ENCODE measurements around the gene SETD7. TPM values are rescaled to one million over a fixed set of nuclear protein-coding genes. Genes with fewer than 3 reads are reported as not detected.

The SETD7 gene
- total and polyA plus RNA-seq, 7 experiments from 2014 or later, result 1.0 to 16.7 (median 7.9) TPM

- ChIA-PET CTCF (no interaction called here), POLR2A (no interaction called here)
- H3K27me3 Mint-ChIP-seq, result peaks cover 0 to 14% (median 0%) of the 10 kb centered on the region in 5 donors
- no peaks in the 10 kb centered on the region for H3K36me3 ChIP-seq (ENCODE audit: control insufficient read depth in 2 of 3, insufficient read depth in 3 of 3, low read length in 3 of 3)
- DNase-seq (no peak), ATAC-seq (no peak)
- no peaks in the 10 kb centered on the region for H3K9me3 ChIP-seq (ENCODE audit: control insufficient read depth in 2 of 3, low read length in 3 of 3)
- H3K27me3 ChIP-seq (ENCODE audit: control insufficient read depth in 2 of 2, insufficient read depth in 2 of 2, low read length in 2 of 2), result no peaks in the 10 kb centered on the region
- no peaks in the 10 kb centered on the region for H3K4me1 Mint-ChIP-seq
- no peak overlapping the region for H3K4me3 Mint-ChIP-seq
- no peak overlapping the region for H3K27ac ChIP-seq (ENCODE audit: low read depth, low read length)
- intact Hi-C loops (cut with micrococcal nuclease), result no loop called here
- H3K4me1 ChIP-seq (ENCODE audit: control insufficient read depth in 2 of 2, insufficient read depth in 2 of 2, low read length in 2 of 2), result no peaks in the 10 kb centered on the region
- no peak overlapping the region for H3K4me3 ChIP-seq (ENCODE audit: low read length)
- peaks cover 0 to 3% (median 0%) of the 10 kb centered on the region in 11 donors for H3K9me3 Mint-ChIP-seq
- no peaks in the 10 kb centered on the region for H3K36me3 Mint-ChIP-seq
- H3K27ac Mint-ChIP-seq, result no peak overlapping the region
These were observed 33.5 kb upstream of the SETD7 start for GRCh38 chr4:139589336-139590018.

- Mint-ChIP-seq H3K27me3 (peaks cover 0 to 10% (median 5%) of the 10 kb centered on the region in 5 donors), H3K36me3 (no peaks in the 10 kb centered on the region), H3K4me1 (no peaks in the 10 kb centered on the region), H3K9me3 (peaks cover 0 to 3% (median 0%) of the 10 kb centered on the region in 11 donors), H3K4me3 (no peak overlapping the region), H3K27ac (no peak overlapping the region)
- intact Hi-C loops (cut with micrococcal nuclease), result no loop called here
- Histone ChIP-seq H3K27me3 (ENCODE audit: control insufficient read depth in 2 of 2, insufficient read depth in 2 of 2, low read length in 2 of 2) (no peaks in the 10 kb centered on the region), H3K9me3 (ENCODE audit: control insufficient read depth in 2 of 3, low read length in 3 of 3) (no peaks in the 10 kb centered on the region), H3K4me1 (ENCODE audit: control insufficient read depth in 2 of 2, insufficient read depth in 2 of 2, low read length in 2 of 2) (no peaks in the 10 kb centered on the region), H3K27ac (ENCODE audit: low read depth, low read length) (no peak overlapping the region), H3K36me3 (ENCODE audit: control insufficient read depth in 2 of 3, insufficient read depth in 3 of 3, low read length in 3 of 3) (no peaks in the 10 kb centered on the region), H3K4me3 (ENCODE audit: low read length) (no peak overlapping the region)
- DNase-seq (no peak), ATAC-seq (no peak)
- CTCF ChIA-PET, result no interaction called here
- POLR2A ChIA-PET, result no interaction called here
These were observed 31.4 kb upstream of the SETD7 start for GRCh38 chr4:139587446-139587845.

GRCh38 chr4:139585473-139585872 is 29.5 kb upstream of the SETD7 start:
- no peak overlapping the region for H3K4me3 Mint-ChIP-seq
- peaks cover 6 to 16% (median 9%) of the 10 kb centered on the region in 5 donors for H3K27me3 Mint-ChIP-seq
- ATAC-seq (no peak), DNase-seq (no peak)
- intact Hi-C loops (cut with micrococcal nuclease), result no loop called here
- no peaks in the 10 kb centered on the region for H3K4me1 Mint-ChIP-seq
- peaks cover 0 to 3% (median 0%) of the 10 kb centered on the region in 11 donors for H3K9me3 Mint-ChIP-seq
- H3K36me3 Mint-ChIP-seq, result no peaks in the 10 kb centered on the region
- Histone ChIP-seq H3K27ac (ENCODE audit: low read depth, low read length) (no peak overlapping the region), H3K27me3 (ENCODE audit: control insufficient read depth in 2 of 2, insufficient read depth in 2 of 2, low read length in 2 of 2) (no peaks in the 10 kb centered on the region), H3K36me3 (ENCODE audit: control insufficient read depth in 2 of 3, insufficient read depth in 3 of 3, low read length in 3 of 3) (no peaks in the 10 kb centered on the region), H3K4me3 (ENCODE audit: low read length) (no peak overlapping the region), H3K9me3 (ENCODE audit: control insufficient read depth in 2 of 3, low read length in 3 of 3) (no peaks in the 10 kb centered on the region), H3K4me1 (ENCODE audit: control insufficient read depth in 2 of 2, insufficient read depth in 2 of 2, low read length in 2 of 2) (no peaks in the 10 kb centered on the region)
- H3K27ac Mint-ChIP-seq, result no peak overlapping the region
- CTCF ChIA-PET, result interaction anchor here (0.6 kb wide), 1 partner anchor 358 kb away, joined by 3 read pairs; no protein-coding TSS in a partner anchor
- POLR2A ChIA-PET, result no interaction called here

GRCh38 chr4:139584784-139585183 is 28.8 kb upstream of the SETD7 start:
- Histone ChIP-seq H3K27me3 (ENCODE audit: control insufficient read depth in 2 of 2, insufficient read depth in 2 of 2, low read length in 2 of 2) (no peaks in the 10 kb centered on the region), H3K4me1 (ENCODE audit: control insufficient read depth in 2 of 2, insufficient read depth in 2 of 2, low read length in 2 of 2) (no peaks in the 10 kb centered on the region), H3K4me3 (ENCODE audit: low read length) (no peak overlapping the region), H3K27ac (ENCODE audit: low read depth, low read length) (no peak overlapping the region), H3K36me3 (ENCODE audit: control insufficient read depth in 2 of 3, insufficient read depth in 3 of 3, low read length in 3 of 3) (no peaks in the 10 kb centered on the region), H3K9me3 (ENCODE audit: control insufficient read depth in 2 of 3, low read length in 3 of 3) (no peaks in the 10 kb centered on the region)
- peaks cover 0 to 3% (median 0%) of the 10 kb centered on the region in 11 donors for H3K9me3 Mint-ChIP-seq
- no peaks in the 10 kb centered on the region for H3K36me3 Mint-ChIP-seq
- no peak overlapping the region for H3K27ac Mint-ChIP-seq
- H3K27me3 Mint-ChIP-seq, result peaks cover 6 to 18% (median 12%) of the 10 kb centered on the region in 5 donors
- DNase-seq (no peak), ATAC-seq (no peak)
- no peak overlapping the region for H3K4me3 Mint-ChIP-seq
- ChIA-PET CTCF (no interaction called here), POLR2A (no interaction called here)
- intact Hi-C loops (cut with micrococcal nuclease), result no loop called here
- no peaks in the 10 kb centered on the region for H3K4me1 Mint-ChIP-seq

DNA sequence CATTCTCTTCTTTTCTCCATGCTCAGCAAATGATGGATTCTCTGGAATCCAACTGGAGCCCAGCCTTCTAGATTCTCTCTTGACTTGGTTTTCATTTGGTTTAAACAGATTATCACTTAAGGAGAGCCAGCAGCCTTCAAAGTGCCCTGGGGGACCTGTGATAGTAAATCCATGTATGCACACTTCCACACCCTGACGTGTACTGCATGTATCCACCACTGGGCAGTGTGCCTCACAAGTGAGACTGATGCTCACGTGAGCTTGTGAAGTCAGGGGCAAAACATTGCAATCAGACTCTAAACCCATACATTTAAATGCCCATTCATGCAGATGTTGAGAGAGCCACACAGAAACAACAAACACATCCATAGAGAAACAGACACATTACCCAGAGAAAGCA is 28.0 kb upstream of the SETD7 start:
- DNase-seq (no peak), ATAC-seq (no peak)
- ChIA-PET POLR2A (no interaction called here), CTCF (interaction anchor here (0.9 kb wide), 1 partner anchor 19 kb away, joined by 3 read pairs; no protein-coding TSS in a partner anchor)
- Mint-ChIP-seq H3K4me3 (no peak overlapping the region), H3K9me3 (peaks cover 0 to 3% (median 0%) of the 10 kb centered on the region in 11 donors), H3K36me3 (no peaks in the 10 kb centered on the region), H3K27me3 (peaks cover 6 to 18% (median 14%) of the 10 kb centered on the region in 5 donors), H3K4me1 (no peaks in the 10 kb centered on the region), H3K27ac (peak overlapping the region in 1 of 9 donors; percentile 70)
- Histone ChIP-seq H3K36me3 (ENCODE audit: control insufficient read depth in 2 of 3, insufficient read depth in 3 of 3, low read length in 3 of 3) (no peaks in the 10 kb centered on the region), H3K4me1 (ENCODE audit: control insufficient read depth in 2 of 2, insufficient read depth in 2 of 2, low read length in 2 of 2) (no peaks in the 10 kb centered on the region), H3K27ac (ENCODE audit: low read depth, low read length) (no peak overlapping the region), H3K9me3 (ENCODE audit: control insufficient read depth in 2 of 3, low read length in 3 of 3) (no peaks in the 10 kb centered on the region), H3K27me3 (ENCODE audit: control insufficient read depth in 2 of 2, insufficient read depth in 2 of 2, low read length in 2 of 2) (no peaks in the 10 kb centered on the region), H3K4me3 (ENCODE audit: low read length) (no peak overlapping the region)
- intact Hi-C loops (cut with micrococcal nuclease), result no loop called here

DNA sequence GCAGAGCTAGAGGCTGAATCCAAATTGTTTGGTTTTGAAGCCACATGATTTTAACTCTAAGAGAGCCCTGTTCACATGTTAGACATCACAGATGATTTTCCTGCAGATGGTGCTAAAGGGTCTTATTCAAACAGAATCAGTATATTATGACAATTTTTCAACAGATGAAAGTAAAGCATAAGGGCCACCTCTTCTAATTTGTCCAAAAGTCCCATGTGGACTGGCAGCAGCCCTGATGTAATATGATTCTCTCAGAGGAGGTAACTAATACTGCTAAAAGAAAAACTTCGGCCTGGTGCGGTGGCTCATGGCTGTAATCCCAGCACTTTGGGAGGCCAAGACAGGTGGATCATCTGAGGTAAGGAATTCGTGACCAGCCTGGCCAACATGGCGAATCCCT is 26.0 kb upstream of the SETD7 start:
- Mint-ChIP-seq H3K4me3 (no peak overlapping the region), H3K4me1 (no peaks in the 10 kb centered on the region), H3K9me3 (peaks cover 0 to 3% (median 0%) of the 10 kb centered on the region in 11 donors), H3K27ac (no peak overlapping the region), H3K27me3 (peaks cover 6 to 20% (median 18%) of the 10 kb centered on the region in 5 donors), H3K36me3 (no peaks in the 10 kb centered on the region)
- Histone ChIP-seq H3K9me3 (ENCODE audit: control insufficient read depth in 2 of 3, low read length in 3 of 3) (no peaks in the 10 kb centered on the region), H3K27ac (ENCODE audit: low read depth, low read length) (no peak overlapping the region), H3K4me1 (ENCODE audit: control insufficient read depth in 2 of 2, insufficient read depth in 2 of 2, low read length in 2 of 2) (no peaks in the 10 kb centered on the region), H3K4me3 (ENCODE audit: low read length) (no peak overlapping the region), H3K27me3 (ENCODE audit: control insufficient read depth in 2 of 2, insufficient read depth in 2 of 2, low read length in 2 of 2) (no peaks in the 10 kb centered on the region), H3K36me3 (ENCODE audit: control insufficient read depth in 2 of 3, insufficient read depth in 3 of 3, low read length in 3 of 3) (no peaks in the 10 kb centered on the region)
- ChIA-PET POLR2A (no interaction called here), CTCF (no interaction called here)
- no peak for ATAC-seq
- intact Hi-C loops (cut with micrococcal nuclease), result no loop called here
- no peak for DNase-seq

DNA sequence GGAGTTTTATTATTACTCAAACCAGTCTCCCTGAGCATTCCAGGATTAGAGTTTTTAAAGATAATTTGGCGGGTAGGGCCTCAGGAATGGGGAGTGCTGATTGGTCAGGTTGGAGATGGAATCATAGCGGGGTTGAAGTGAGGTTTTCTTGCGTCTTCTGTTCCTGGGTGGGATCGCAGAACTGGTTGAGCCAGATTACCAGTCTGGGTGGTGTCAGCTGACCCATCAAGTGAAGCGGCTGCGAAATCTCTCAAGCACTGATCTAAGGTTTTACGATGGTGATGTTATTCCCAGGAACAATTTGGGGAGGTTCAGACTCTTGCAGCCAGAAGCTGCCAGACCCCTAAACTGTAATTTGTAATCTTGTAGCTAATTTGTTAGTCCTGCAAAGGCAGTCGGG is 25.1 kb upstream of the SETD7 start:
- ChIA-PET CTCF (no interaction called here), POLR2A (interaction anchor here (0.6 kb wide), 1 partner anchor 47 kb away, joined by 3 read pairs; no protein-coding TSS in a partner anchor)
- no peak overlapping the region for H3K4me3 ChIP-seq (ENCODE audit: low read length)
- no peaks in the 10 kb centered on the region for H3K9me3 ChIP-seq (ENCODE audit: control insufficient read depth in 2 of 3, low read length in 3 of 3)
- H3K27ac ChIP-seq (ENCODE audit: low read depth, low read length), result no peak overlapping the region
- H3K27me3 ChIP-seq (ENCODE audit: control insufficient read depth in 2 of 2, insufficient read depth in 2 of 2, low read length in 2 of 2), result no peaks in the 10 kb centered on the region
- no peaks in the 10 kb centered on the region for H3K36me3 Mint-ChIP-seq
- DNase-seq (no peak), ATAC-seq (no peak)
- no peaks in the 10 kb centered on the region for H3K36me3 ChIP-seq (ENCODE audit: control insufficient read depth in 2 of 3, insufficient read depth in 3 of 3, low read length in 3 of 3)
- H3K27me3 Mint-ChIP-seq, result peaks cover 6 to 23% (median 18%) of the 10 kb centered on the region in 5 donors
- peaks cover 0 to 3% (median 0%) of the 10 kb centered on the region in 11 donors for H3K9me3 Mint-ChIP-seq
- intact Hi-C loops (cut with micrococcal nuclease), result no loop called here
- no peak overlapping the region for H3K4me3 Mint-ChIP-seq
- no peaks in the 10 kb centered on the region for H3K4me1 Mint-ChIP-seq
- H3K27ac Mint-ChIP-seq, result no peak overlapping the region
- no peaks in the 10 kb centered on the region for H3K4me1 ChIP-seq (ENCODE audit: control insufficient read depth in 2 of 2, insufficient read depth in 2 of 2, low read length in 2 of 2)

Measured in naive thymus-derived CD4-positive, alpha-beta T cell (primary cell).